HG03045 (cell line): ENCODE measurements around the gene TAS2R16.
"Not testable (repeated sequence)": the region's sequence is repeated elsewhere in the genome, so short reads cannot be mapped to it uniquely, and the experiment has no call there.

Experiments used
- ATAC-seq: cut with Tn5 transposase; IDR thresholded peaks from one replicate; pipeline ENCODE4 v1.9.1; 2021; ENCODE audit warnings: mild to moderate bottlenecking, moderate library complexity; ENCODE audit not compliant: unreplicated experiment

TAS2R16 gene

DNA sequence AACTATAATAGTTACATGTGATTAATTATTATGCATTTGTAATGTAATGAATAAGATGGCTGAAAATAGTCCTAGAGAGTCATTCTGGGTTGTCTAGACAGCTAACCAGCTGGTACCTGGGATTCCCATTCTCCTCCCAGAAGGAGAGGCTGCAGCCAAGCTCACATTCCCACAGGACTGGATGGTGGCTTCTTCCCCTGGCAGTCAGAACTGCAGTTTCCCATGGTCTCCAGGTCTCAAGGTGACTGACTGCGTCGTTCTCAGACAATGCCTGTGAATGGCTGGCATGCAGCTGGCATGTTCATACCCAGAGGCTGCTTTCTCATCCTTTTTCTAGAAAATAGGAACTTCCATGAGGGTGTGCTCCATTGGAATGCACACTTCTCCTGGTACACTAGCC, 21.3 kb downstream of the TAS2R16 start:
- ATAC-seq, result no peak

DNA sequence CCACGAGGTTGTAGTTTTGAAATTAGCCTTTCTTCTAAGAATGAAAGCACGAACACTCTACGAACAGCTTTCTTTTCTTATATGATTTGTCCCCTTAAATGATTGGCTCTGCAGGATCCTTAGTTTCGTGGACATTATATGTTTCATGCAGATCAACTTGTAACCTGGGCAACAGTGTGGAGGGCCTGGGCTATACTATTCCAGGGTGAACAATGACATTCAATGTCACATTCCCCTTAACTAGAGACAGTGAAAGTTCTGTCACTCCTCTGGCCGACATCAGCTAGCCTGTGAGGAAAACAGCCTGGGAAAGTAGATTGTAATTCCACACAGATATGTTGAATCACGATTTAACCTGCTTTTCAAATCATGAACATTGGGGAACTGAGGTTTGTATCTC, 23.4 kb downstream of the TAS2R16 start:
- no peak for ATAC-seq

DNA sequence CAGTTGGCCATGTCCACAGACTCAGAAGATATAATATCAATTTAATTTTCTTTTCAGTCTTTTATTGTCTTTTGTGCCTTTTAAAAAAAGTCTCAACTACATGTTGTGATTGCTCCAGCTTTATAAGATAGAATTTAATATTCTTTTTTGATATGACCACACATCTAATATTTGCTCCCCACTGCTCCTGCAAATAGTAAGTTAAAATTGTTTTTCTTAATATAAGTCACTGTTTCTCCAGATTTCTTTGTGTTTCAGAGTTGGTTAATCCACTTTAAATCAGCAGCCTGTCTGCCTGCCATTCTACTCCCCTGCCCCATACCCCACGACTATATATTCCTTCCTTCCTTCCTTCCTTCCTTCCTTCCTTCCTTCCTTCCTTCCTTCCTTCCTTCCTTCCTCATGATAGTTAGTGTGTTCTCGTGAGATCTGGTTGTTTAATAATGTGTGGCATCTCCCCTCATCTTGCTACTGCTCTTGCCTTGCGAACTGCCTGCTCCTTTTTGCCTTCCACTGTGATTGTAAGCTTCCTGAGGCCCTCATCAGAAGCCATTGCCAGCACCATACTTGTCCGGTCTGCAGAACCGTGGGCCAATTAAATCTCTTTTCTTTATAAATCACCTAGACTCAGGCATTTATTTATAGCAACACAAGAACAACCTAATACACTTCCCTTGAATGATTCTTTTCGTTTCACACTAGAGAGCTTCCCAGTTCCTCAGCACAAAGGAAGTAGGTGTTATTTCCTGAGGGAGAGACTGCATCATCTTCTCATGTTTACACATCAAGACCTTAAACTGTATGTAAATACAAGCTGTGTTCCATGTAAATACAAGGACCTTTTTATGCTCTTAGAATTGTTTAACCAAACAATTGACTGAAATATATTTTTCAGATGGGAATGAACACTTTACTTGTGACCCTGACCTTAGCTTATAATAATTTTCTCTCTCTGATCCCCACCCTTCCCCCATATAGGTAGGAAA, 24.5 kb downstream of the TAS2R16 start:
- no peak for ATAC-seq

DNA sequence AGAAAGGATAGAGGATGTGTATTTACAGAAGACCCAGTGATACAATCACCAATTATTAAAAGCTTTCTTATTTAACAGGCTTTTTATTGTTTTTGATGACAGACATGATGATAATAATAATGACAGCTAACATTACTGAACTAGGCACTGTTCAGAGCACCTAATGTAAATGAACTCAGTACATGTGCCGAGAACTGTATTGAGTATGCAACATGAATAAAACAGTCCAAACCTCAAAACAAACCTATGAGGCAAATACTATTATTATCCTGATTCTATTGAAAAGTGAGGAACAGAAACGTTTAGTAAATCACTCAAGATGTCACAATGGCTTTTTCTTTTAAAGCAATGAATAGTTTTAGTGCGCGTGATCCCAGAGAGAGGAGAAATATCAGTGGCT, 27.1 kb downstream of the TAS2R16 start:
- no peak for ATAC-seq

DNA sequence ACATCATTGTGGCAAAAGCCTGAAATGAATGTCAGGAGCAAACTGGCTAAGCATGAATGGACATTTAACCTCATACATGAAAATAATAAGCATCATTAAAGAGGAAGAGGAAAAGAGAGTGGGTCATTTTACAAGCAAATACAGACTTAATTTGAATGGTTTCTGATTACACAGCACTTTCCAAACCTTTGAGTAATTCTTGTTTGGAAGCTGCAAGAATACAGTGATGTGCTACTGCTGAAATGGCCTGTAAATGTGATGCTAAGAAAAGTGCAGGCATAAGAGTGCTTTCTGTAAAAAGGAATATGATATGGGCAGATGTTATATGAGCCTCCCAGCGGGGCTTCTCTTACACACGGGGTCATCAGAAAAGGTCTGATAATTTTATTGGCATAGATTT, 30.2 kb downstream of the TAS2R16 start:
- no peak for ATAC-seq

DNA sequence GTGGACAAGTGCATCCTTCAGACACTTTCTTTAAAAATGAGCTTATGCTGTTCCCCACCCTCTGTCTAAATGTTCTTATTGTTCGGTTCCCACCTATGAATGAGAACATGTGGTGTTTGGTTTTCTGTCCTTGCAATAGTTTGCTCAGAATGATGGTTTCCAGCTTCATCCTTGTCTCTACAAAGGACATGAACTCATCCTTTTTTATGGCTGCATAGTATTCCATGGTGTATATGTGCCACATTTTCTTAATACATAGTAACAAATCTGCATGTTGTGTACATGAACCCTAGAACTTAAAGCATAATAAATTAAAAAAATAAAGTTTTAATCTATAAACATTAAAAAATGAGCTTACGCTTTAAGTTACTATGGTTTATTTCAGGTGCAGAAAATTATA, 41.8 kb downstream of the TAS2R16 start:
- ATAC-seq, result not testable (repeated sequence)

DNA sequence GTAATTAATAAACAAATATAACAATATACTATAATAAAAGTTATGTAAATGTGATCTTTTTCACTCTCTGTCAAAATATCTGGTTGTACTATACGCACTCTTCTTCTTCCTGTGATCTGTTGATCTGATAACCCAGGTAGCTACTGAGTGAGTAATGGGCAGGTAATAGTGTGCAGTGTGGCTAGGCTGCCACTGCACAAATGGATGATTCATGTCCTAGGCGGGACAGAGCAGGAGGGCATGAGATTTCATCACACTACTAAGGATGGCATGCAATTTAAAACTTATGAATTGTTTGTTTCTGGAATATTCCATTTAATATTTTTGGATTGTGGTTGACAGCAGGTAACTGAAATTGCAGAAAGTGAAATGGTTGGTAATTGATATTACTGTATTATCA, 44.5 kb downstream of the TAS2R16 start:
- ATAC-seq, result no peak

DNA sequence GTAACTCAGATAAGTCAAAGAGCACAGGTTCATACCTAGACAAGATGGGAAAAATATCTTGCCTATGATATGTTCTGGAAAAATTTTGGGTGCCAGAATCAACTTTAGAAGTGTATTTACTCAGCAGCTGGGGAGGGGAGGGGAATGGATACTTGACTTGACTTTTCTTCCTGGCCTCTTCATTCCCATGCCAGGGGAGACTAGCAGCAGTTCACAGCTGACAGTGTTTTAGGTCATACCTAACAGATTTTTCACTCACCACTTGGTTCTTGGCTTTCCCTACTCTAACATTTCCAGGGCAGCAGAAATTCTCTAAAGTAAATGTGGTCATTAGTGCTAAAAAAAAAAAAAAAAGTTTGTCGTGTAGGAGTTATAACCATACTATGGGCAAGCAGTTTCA, 46.3 kb downstream of the TAS2R16 start:
- ATAC-seq, result no peak
